Measurements from ENCODE around the gene C1QTNF6.

Gene C1QTNF6

GRCh38 chr22:37223965-37224551 lies 36.0 kb upstream of the C1QTNF6 start:
- no peak for DNase-seq (ENCODE audit: low spot score)

DNA sequence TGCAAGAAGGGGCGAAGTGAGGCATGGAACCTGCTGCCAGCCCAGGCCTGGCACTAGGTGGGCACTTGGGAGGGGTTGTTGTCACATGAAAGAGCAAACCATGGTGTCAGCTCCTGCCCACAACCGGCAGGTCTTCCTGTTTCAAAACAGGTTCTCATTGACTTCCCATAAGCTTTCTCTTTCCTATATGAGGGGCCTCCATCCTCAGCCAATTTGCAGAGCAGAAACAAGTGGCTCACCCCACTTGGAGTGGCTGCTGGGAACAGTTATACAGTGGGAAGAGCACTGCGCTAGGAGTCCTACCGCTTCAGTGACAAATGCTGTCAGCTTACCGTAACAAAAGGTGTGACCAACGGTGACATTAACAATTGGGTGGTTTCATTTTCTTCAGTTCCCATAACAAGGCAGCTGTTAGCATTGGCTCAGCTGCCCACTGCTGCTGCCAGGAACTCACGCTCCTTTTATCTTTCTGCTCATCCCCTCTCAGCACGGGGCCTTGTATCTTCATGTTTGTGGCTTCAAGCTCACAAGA lies 34.5 kb upstream of the C1QTNF6 start:
- DNase-seq (ENCODE audit: low spot score): no peak

DNA sequence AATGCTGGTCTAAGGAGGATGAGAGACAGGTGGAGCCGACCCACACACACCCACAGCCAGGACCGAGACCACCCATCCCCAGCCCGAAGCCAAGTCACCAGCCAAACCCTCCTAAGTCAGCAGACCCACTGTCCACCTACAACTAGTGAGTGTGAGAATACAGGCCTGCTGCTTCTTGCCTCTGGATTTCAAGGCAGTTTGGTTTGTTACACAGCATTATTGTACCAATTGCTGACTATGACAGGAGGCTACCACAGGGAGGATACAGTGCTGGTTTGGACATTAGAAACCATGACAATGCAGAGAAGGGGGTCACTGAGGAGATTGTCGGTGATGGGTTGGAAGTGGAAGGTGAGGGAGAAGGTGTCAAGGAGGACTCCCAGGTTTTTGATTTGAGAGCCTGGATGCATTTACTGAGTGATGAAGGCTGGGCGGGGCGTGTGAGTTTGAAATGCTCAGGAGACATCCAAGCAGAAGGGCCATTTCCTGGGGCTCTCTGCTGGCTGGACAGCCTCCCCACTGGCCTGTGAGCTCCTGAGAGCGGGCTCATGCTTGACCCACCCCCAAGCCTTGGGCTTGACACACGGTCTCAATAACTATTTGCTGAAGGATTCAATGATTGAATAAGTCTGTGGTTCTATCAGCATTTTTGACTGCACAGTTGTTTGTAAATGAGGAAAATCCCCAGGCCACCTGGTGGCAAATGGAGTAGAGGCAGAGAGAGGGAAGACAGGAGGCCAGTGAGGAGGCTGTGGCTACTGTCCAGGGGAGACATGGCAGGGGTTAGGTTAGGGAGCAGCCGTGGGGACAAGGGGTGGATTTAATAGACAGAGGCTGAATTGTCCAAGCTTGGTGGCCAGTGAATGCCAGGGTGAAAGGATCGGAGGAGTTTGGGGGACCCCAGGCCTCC lies 33.6 kb upstream of the C1QTNF6 start:
- DNase-seq (ENCODE audit: low spot score): no peak

DNA sequence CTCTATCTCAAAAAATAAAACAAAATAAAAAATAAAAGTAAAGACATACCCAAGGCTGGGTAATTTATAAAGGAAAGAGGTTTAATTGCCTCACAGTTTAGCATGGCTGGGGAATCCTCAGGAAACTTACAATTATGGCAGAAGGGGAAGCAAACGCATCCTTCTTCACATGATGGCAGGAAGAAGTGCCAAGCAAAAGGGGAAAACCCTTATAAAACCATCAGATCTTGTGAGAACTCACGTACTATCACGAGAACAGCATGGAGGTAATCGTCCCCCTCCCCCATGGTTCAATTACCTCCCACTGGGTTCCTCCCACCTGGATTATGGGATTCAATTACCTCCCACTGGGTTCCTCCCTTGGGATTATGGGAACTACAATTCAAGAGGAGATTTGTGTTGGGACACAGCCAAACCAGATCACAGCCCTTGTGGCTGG lies 32.5 kb upstream of the C1QTNF6 start:
- no peak for DNase-seq (ENCODE audit: low spot score)

DNA sequence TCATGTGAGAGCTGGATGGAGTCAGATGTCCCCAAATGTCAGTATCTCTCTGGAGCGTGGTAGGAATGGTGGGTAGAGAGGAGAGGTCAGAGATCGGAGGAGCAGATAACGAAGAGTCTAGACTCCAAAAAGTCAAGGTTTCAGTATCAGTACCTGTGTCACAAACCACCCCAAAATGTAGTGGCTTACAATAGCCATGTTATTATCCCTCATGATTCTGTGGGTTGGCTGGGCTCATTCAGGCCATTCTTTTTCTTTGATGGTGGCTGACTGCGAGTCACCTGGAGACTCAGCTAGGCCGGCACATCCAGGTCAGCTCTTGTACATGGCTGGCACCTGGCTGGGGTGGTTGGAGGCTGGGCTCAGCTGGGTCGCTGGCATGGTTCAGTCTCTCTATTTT lies 31.5 kb upstream of the C1QTNF6 start:
- no peak for DNase-seq (ENCODE audit: low spot score)

GRCh38 chr22:37218771-37219411 lies 30.8 kb upstream of the C1QTNF6 start:
- DNase-seq (ENCODE audit: low spot score): no peak

GRCh38 chr22:37218399-37218770 lies 30.3 kb upstream of the C1QTNF6 start:
- no peak for DNase-seq (ENCODE audit: low spot score)

GRCh38 chr22:37215890-37216289 lies 27.8 kb upstream of the C1QTNF6 start:
- no peak for DNase-seq (ENCODE audit: low spot score)

DNA sequence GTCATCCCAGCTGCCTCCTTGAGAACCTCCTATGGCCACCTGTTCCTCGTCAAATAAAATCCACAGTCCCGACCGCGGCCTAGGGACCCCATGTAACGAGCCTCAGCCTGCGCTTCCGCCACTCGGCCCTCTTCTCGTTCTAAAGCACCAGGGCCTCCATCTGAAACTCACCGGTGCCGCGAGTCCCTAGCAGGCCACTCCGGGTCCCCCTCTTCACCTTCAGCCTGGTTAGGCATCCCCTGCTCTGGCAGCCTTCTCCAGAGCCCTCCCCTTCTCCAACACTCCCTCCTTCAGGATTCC lies 26.6 kb upstream of the C1QTNF6 start:
- DNase-seq (ENCODE audit: low spot score): no peak

DNA sequence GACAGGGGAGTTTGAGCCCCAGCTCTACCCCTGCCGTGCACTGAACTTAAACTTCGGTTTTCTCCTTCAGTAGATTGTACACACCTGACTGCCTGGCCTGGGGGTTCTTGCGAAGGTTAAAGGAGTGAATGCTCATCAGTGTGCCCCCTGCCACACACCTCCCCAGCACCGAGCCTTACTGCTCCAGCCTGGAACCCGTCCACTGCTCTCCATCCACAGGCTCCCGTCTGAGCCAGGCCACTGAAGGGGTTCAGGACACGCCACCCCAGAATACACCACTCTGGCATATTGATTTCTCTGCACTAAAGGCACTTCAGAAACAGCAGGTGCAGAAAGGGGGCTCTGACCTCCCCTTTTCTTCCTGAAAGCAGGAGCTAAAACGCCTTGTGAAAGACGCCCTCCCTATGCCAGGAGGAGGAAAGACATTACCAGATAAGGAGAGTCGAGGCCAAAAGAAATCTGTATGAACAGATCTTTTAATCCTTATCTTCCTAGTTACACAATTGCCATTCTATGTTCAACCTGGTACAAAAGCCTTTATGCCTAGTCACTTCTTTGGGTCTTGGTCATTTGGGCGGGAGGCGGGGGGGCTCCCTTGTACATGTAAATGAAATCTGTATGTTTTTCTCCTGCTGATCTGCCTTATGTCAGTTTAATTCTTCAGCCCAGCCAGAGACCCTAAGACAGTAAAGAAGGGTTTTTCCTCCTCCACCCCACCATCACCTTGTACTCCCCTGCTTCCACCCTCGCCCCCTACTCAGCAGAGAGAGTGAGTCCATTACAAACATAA lies 26.1 kb upstream of the C1QTNF6 start:
- DNase-seq (ENCODE audit: low spot score): no peak

GRCh38 chr22:37213218-37213855 lies 25.3 kb upstream of the C1QTNF6 start:
- DNase-seq (ENCODE audit: low spot score): no peak

DNA sequence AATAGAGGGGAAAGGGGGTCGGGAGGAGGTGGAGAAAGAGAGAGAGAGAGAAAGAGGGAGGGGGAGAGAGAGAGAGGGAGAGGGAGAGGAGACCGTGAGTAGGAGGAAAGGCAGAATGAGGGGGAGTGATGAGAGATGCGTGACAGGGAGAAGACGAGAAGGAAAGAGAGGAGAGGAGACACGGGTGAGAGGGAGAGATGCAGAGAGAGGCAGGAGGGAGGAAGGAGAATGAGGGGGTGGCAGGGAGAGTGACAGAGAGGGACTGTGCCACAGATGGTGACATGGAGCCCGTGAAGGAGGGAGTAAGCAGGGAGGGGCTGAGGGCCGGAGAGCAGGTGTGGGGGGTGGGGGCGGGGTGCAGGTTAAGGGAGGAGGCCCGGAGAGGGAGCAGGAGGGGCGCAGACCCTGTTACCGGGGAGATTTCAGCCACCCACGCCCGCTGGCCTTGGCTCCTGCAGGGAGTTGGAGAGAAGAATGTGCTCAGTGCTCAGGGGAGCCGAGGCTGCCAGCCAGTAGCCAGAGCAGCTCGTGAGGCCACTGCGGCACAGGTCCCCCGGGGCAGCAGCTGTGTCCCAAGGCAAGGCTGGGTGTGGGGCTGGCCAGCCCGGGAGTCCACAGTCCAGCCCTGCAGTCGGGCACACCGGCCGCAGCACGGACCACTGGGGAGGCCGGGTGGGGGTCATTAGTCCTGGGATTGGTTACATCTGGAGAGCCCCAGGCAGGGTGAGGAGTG lies 24.3 kb upstream of the C1QTNF6 start, which contains the start of gene SSTR3:
Gene SSTR3 (minus strand): TSS at position 304 of the 733 bp plus-strand sequence. CDS start 4,674 bp downstream, outside the sequence.
- DNase-seq (ENCODE audit: low spot score): no peak

GRCh38 chr22:37211866-37212173 lies 23.8 kb upstream of the C1QTNF6 start:
- no peak for DNase-seq (ENCODE audit: low spot score)

DNA sequence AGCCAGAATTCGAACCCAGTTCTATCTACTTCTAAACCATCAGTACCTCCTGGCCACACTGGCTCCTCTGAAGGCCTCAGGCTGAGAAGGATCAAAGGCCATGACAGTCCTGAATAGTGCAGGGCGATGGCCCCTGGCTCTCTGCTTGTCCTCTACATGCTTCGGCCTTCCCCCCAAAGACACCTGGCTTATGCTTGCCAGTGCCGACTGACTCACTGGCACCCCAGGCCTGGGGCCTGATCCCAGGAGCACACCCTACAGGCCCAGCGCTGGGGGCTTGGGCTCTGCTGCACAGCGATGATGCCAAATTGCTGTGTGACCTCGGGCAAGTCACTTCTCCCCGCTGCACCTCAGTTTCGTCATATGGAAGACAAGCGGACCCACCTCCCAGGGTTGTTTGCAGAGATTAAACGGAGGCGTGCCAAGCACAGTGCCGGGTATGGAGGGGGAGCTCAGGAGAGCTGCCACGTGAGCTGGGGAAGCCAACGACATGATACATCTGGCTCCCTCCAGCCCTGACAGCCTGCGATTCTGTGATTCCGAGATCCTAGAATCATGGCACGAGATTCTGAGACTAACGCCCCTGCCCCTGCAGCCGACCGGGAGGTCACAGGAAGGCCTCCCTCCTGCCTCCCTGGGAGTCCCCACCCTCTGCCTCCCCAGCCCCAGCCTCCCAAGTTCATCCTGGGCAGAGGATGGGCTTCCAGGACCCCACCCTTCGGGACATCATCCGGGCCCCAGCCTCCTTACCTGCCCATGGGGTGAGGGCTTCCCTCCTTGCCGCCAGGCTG lies 23.2 kb upstream of the C1QTNF6 start:
- no peak for DNase-seq (ENCODE audit: low spot score)

DNA sequence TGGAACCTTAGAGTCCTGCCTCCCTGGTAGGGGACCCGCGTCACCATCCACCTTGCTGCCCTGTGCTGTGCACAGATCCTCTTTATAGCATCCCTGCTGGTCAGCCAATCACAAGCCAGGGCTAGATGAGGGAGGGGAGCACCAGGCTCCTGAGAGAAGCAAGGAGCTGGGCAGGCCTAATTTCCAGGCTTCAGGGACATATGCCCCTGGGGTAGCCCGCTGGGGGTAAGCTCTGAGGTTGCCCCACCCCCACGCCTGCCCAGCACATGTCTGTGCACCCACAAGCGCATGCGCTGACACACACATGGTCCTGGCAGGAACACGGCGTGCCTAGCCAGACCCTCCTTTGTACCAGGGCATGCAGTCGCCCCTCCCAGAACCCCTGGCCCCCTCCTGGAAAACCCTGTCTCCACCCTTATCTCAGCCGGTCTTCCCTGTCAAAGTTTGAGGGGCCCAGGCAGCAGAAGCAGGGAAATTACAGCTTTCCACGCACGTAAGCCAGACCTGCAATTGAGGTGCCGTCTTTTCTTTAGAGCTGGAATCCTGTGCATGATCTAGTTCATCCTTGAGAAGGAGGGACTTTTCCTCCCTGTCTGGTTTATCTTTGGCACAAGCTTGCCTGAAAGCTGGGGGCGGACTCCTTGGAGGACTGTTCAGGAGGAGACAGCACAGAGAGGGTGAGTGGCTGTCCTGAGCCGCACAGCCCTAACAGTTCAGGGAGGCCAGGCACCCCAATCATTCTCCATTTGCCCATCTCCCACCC lies 22.2 kb upstream of the C1QTNF6 start:
- DNase-seq (ENCODE audit: low spot score): no peak

- DNase-seq (ENCODE audit: low spot score): no peak
Observed at GRCh38 chr22:37209140-37209845, 21.2 kb upstream of the C1QTNF6 start.

GRCh38 chr22:37208401-37209139 lies 20.5 kb upstream of the C1QTNF6 start:
- DNase-seq (ENCODE audit: low spot score): no peak

GRCh38 chr22:37207981-37208380 lies 19.9 kb upstream of the C1QTNF6 start:
- no peak for DNase-seq (ENCODE audit: low spot score)

Measured in left forelimb (tissue), 1 donor.